ENCODE measurements around the gene DCBLD2.

The DCBLD2 gene

DNA sequence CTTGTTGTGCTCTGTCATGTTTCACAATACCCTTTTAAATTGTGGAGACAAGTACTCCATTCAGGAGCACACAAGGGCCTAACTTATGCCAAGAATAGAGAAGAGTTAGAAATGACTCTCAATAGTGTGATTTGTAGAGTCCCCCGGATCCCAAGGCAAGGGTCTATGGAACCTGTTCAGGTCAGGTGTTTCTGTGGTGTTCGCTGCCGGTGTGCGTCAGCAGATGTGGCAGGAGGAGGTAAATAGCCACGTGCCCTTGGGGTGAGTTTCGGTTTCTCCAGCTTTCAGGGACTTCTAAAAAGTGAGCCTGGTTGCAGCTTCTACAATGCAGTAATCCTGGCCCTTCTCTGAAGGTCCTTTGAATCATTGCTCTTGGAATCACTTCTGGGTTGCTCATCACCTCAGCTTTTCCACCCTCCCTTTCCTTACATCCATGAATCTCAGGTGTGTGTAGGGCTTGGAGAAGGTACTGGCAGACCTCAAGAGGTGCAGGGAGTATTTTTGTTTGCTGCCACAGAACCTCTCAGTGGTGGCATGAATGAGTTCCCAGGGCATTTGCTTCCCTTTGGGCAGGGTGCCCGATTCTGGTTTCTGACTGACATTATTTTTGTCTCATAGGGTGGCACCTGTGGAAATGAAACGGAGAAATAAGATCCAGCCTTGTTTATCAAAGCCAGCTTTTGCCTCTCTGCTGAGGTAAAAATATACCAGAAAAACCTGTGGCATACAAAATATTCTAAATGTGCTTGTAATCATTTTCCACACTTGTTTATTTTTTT, 131.0 kb downstream of the DCBLD2 start:
- no peak for DNase-seq (ENCODE audit: low read depth in 2 of 3, low spot score in 1 of 3)

DNA sequence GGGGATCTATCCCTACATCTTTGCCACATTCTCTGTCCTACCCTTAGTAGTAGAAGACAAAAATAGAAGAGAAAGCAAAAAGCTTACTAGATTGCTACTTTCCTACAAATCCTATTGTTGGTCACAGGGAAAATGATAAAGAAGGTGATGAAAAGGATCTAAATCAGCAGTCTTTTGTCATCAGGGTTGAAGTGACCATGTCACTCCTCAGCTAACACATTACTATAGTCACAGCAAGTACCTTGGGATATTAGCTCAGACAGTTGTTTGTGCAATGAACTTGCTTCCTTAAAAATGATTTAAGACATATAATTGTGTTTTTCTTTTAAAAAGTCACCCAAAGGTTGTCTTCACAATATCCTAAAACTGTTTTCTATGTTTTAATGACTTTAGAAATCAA, 132.0 kb downstream of the DCBLD2 start:
- DNase-seq (ENCODE audit: low read depth in 2 of 3, low spot score in 1 of 3): no peak

DNA sequence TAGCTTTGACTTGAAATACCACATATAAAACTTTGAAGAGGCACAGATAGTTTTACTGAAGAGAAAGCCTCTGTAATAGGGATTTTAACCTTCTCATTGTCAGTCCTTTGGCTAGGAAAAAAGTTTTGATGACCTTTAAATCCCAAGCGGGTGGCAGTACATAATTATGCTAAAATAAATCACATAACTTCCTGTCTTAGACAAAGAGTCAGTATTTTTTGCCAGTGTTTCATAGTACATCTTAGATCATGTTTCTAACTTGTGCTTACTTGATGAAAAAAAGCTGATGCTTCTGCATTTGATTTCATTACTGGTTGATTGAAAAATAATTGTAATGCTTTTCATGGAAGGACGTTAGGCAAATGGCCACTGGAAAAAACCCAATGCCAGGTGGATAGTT, 132.5 kb downstream of the DCBLD2 start:
- DNase-seq (ENCODE audit: low read depth in 2 of 3, low spot score in 1 of 3): no peak

DNA sequence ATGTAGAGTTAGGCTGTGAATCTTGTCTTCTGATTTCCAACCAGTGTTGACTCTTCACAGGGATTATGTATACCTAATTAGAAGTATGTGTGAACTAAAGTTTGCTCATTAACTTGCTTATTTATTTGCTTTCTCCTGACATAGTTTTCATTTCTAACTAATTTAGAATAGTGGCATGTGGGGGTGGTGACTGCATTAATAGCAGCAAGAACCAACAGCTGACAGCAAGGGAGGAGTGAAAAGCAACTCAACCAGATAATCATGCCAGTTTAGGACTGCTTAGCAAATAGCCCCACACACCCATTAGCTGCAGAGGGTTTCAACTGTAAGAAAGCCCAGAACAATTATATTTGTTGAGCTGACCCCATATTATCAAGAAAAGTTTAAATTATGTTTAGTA, 134.6 kb downstream of the DCBLD2 start:
- DNase-seq (ENCODE audit: low read depth in 2 of 3, low spot score in 1 of 3): no peak

DNA sequence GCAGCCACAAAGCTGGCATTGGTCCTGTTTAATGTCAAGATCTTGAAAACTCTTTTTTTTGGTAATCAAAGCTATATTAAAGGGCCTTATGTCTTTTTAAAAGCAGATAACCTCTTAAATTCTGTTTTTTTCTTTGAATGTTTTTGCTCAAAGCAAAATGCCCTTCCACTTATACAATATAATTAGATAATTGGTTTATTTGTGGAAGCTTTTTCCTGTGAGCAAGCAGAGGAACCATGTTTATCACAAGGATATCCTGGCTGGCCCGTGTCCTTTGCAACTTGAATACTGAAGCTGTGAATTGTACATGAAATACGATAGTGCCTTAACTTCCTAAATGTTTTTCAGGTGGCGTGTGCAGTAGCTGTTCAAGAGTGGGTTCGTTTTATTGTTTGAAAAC, 135.8 kb downstream of the DCBLD2 start:
- no peak for DNase-seq (ENCODE audit: low read depth in 2 of 3, low spot score in 1 of 3)

DNA sequence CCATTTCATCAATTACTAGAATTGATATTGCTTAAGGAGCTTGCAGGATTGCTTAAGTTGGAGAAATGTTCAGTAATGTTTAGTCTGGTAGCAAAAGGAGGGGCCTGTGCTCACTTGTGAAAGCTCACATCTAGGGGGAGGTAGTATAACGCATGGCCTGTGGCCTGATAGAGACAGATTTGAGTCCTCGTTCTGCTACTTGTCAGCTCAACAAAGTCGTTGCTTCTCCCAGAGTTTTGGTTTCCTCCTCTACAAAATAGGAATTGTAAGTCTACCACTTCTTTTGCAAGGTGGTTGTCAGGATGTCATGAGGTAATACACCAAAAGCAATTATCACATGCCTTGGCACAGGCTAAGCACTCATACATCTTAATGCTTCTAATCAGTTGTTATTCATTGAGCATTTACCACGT, 137.0 kb downstream of the DCBLD2 start:
- DNase-seq (ENCODE audit: low read depth in 2 of 3, low spot score in 1 of 3): no peak

DNA sequence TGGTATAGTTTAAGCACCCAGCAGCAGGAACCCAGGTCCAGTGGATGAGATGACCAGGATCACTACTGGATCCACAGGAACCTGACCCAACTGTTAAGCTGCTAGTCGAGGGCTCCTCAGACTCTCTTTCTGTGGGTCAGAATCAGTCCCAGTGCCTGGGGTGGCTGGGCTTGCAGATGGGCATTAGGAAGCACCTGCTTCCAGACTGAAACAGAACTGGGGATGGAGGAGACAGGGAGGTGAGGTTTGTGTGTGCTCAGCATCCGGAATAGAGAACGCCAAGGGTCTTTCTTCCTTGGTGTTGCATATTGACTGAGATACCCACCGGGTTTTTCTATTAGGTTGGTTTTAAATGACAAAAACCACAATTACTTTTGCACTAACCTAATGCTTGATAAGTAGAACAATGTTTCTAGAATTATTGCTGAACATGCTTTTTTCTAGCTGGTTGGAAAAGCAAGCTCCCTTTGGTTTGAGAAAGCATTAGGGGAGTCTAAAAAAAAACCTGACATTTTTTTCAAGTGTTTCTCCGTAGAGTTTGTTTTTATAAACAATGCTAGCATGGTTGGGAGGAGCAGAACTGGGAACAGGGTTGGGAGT, 137.6 kb downstream of the DCBLD2 start:
- DNase-seq (ENCODE audit: low read depth in 2 of 3, low spot score in 1 of 3): no peak

DNA sequence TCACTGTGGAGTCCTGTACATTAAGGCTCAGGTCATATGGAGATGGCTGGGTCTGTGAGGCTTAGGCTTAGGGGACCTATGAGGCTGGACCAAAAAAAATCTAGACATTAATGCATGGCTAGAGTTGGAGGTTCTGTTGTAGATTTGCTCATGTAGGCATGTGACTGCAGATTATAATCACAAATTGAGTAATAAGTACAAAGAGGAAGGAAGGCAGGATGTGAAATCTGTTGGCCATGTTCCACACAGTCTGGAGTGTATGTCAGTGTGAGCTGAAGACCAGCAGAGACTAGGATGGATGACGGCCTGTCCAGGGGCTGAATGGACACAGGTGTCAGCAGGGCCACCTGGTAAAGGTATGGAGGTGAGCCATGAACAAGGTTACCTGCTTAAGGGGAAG, 138.4 kb downstream of the DCBLD2 start, which contains the start of gene ST3GAL6:
Gene ST3GAL6, plus strand, starts transcription at position 265 of the 400 bp plus-strand sequence. CDS start 5,101 bp downstream, outside the sequence.
- DNase-seq (ENCODE audit: low read depth in 2 of 3, low spot score in 1 of 3): no peak

DNA sequence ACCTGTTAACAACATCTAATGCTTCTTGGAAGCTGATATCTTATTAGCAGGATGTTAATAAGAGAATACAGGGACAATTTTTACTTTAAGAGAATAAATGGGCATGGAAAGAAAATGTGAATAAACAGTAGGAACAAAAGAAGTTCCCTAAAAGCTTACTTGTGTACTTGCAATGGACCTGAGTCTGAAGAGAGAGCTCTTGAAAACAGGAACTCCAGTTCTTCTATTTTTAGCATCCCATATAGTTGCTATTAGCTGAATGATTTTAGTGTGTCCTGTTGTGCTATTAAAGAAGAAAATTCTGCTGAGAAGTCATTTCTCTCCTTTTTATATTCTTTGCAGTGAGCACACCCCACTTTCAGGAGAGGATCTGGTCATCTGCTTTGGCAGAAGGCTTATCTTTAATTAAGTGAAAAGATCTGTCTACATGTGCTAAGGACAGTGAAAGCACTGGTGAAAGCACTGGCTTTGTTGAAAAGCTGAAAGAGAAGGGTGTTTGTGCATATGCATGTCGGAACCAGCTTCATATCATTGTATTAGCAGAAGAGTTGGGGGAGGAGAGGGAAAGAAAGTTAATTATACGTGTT, 139.8 kb downstream of the DCBLD2 start:
- no peak for DNase-seq (ENCODE audit: low read depth in 2 of 3, low spot score in 1 of 3)

DNA sequence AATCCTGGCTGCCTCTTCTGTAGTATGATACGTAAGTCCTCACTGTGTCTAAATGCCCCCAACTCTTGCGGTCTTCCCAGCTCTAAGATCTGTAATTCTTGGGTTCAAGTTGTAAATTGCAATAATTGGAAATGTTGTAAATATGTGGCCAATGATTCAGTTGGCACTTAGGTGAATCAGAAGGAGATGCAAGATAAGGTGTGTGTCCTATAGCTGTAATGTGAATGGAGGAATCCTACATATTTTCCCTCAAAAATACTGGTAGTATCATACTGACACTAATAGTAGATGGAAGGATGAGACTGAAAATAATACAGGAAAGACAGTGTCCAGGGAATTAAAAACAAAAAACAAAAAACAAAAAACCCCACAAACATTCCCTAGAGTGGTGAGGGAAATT, 141.9 kb downstream of the DCBLD2 start:
- DNase-seq (ENCODE audit: low read depth in 2 of 3, low spot score in 1 of 3): no peak

DNA sequence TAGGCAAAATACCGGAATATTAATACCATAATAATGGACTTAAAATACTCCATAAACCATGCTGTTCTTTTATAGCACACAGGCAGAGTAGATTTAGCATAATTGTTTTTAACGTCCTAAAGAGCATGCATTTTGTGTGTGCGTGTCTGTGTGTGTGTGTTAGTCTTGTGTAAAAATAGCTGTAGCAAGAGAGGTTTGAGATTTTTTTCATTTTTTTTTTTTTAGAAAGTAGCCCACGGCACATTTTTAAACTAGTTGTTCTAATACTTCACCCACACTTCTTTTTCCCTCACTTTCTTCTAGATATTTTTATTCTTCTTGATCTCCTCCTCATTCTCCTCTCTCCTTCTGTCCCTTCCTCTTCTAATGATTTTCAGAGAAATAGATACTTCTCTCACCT, 145.9 kb downstream of the DCBLD2 start:
- no peak for DNase-seq (ENCODE audit: low read depth in 2 of 3, low spot score in 1 of 3)

DNA sequence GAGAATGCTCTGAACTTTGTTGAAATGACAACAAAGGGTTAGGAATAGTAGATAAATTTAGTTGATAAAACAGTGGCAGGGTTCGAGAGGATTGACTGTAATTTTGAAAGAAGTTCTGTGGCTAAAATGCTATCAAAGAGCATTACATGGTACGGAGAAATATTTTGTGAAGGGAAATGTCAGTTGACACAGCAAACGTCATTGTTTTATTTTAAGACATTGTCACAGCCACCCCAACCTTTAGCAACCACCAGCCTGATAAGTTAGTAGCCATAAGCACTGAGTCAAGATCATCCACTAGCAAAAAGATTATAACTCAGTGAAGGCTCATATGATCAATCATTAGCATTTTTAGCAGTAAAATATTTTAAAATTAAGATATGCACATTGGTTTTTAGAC, 147.0 kb downstream of the DCBLD2 start:
- no peak for DNase-seq (ENCODE audit: low read depth in 2 of 3, low spot score in 1 of 3)

DNA sequence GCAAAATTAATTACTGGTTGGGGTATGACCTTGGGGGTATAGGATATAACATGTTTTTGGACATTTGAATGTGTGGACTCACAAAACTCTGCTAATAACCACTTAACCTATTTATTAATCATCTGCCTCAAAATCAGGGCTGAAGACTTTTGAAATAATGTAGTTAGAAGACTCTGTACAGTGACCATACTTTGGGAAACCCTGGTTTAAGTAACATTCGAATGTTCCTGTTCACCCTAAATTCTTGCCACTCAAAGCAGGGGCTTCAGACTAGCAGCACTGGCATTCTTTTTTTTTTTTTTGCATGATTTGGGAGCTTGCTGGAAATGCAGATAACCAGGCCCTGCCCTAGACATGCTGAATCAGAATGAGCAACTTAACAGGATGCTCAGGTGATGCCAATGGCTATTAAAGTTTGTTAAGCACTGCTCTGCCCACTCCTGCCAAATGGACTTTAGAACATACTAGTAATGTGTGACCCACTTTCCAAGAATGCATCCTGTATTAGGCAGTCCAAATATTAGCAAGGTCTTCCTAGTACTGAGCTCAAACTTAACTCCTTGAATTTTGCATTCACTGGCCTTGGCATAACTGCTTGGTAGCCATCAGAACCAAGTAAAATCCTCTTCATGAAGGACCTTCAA, 151.1 kb downstream of the DCBLD2 start:
- no peak for DNase-seq (ENCODE audit: low read depth in 2 of 3, low spot score in 1 of 3)

DNA sequence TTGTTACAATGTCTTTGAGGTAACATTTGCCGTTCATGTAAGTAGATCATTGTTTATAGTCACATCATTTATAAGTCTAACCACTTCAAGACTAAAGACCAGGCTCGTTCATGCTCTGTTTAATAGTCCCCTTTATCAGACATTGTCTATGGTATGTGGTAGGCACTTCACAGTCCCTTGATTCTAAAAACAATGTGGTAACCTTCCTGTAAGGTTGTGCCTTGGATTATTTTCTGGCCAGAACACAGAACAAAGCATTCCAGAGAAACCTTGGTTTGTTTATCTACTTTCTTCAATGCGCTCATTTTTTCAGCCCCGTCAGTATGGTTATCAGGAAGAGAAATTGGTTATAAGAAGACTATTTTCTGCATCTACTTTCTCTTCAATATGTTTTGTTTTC, 154.6 kb downstream of the DCBLD2 start:
- DNase-seq (ENCODE audit: low read depth in 2 of 3, low spot score in 1 of 3): no peak

DNA sequence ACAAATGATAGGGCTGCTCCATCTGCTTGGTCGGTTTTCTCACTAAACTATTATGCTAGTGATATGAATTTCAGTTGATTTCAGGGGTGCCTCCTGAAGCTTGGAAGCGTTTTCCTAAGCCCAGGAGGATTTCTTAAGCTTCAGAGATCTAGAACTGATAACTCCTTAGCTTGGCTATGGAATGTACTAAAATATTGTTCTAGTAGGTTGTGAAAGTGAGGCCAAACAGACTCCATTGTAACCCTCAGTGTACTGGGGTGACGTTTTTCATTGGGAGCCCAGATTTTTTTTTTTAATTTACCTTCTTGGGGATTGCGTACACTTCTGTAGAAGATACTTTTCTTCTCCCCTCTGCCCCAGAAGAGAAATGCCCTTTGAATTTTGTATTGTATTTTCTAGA, 155.4 kb downstream of the DCBLD2 start:
- DNase-seq (ENCODE audit: low read depth in 2 of 3, low spot score in 1 of 3): no peak
